ENCODE results near the gene ODF2L. TPM values are rescaled to one million over a fixed set of nuclear protein-coding genes. Genes with fewer than 3 reads are reported as not detected.

Gene ODF2L
- total and polyA plus RNA-seq, 9 of the 15 experiments (the other 6 are each of a cell fraction or from before 2014, with no cell fraction given): 2.2 to 6.0 (median 4.7) TPM

DNA sequence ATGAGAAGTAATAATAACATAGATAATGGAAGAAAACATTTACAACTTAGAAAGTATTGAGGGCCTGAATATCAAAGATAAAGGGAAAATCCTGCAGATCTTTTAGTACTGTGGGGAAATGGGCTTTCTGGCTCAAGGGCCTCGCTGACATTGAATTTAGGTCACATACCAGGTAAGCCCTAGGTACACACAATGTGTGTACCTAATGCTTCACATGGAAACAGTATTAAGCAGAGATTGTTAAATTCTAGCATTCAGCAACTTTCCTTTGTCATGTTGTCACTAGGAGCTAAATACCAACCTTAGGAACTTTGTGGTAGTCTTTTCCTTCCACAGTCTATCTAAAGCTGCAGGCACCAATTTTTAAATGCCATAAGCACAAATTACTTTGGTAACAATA is 49.7 kb downstream of the ODF2L start:
- FAIRE-seq: no peak
- intact Hi-C loops (cut with micrococcal nuclease): no loop called here
- H3K9me3 ChIP-seq (replicated peaks; ENCODE audit: control insufficient read depth, insufficient read depth, low read depth, low read length): no peaks in the 10 kb centered on the region
- H3K27ac ChIP-seq (ENCODE audit: extremely low read depth, low read depth, low read length): no peak overlapping the region
- no peak overlapping the region for H3K4me2 ChIP-seq (ENCODE audit: insufficient read depth, low read length)
- no peak overlapping the region for H2AFZ ChIP-seq (ENCODE audit: low read depth, low read length)
- in situ Hi-C loops (cut with MboI): no loop called here
- CTCF ChIA-PET (ENCODE audit: low intra/inter-chr PET ratio): no interaction called here
- ATAC-seq: no peak
- no peaks in the 10 kb centered on the region for H3K4me1 ChIP-seq (replicated peaks in 1 of 2; ENCODE audit: control insufficient read depth in 2 of 2, insufficient read depth in 2 of 2, low read length in 2 of 2)
- no TSS peak for BruUV-seq (replicated peaks)
- no peak overlapping the region for H3K9ac ChIP-seq (ENCODE audit: insufficient read depth in 1 of 2, low read depth in 2 of 2, low read length in 2 of 2)
- H3K36me3 ChIP-seq (ENCODE audit: control insufficient read depth, insufficient read depth, low read length): no peaks in the 10 kb centered on the region
- H4K20me1 ChIP-seq (replicated peaks; ENCODE audit: control insufficient read depth, insufficient read depth, low read length): no peaks in the 10 kb centered on the region
- no peak overlapping the region for H3K4me3 ChIP-seq
- TF ChIP-seq ZNF143 (CRISPR knock-in tag; IDR thresholded peaks at IDR 0.05): no peak
- TF ChIP-seq MYBL2 (IDR thresholded peaks at IDR 0.05; ENCODE audit: low read depth): no peak
- TF ChIP-seq MYBL2 (CRISPR knock-in tag; IDR thresholded peaks at IDR 0.05; ENCODE audit: borderline replicate concordance): no peak
- TF ChIP-seq ZBTB11 (CRISPR knock-in tag; IDR thresholded peaks at IDR 0.05): no peak
- DNase-seq (ENCODE audit: extremely low read depth in 1 of 4, low spot score in 3 of 4): no peak
- WGBS (ENCODE audit: insufficient coverage, low coverage, missing lambda C conversion rate): 0% methylated on average over 1 of the region's 1 CpG
- POLR2A ChIA-PET: interaction anchor here (1.4 kb wide), 1 partner anchor 10 kb away, joined by 3 read pairs; no protein-coding TSS in a partner anchor
- no peaks in the 10 kb centered on the region for H3K79me2 ChIP-seq (ENCODE audit: control insufficient read depth, insufficient read depth, low read length)
- no peaks in the 10 kb centered on the region for H3K9me1 ChIP-seq (ENCODE audit: control insufficient read depth, insufficient read depth, low read length)
- H3K27me3 ChIP-seq (ENCODE audit: control insufficient read depth in 2 of 2, insufficient read depth in 2 of 2, low read length in 2 of 2): no peaks in the 10 kb centered on the region
